Measurements from ENCODE around the gene SPATA22.

DNA sequence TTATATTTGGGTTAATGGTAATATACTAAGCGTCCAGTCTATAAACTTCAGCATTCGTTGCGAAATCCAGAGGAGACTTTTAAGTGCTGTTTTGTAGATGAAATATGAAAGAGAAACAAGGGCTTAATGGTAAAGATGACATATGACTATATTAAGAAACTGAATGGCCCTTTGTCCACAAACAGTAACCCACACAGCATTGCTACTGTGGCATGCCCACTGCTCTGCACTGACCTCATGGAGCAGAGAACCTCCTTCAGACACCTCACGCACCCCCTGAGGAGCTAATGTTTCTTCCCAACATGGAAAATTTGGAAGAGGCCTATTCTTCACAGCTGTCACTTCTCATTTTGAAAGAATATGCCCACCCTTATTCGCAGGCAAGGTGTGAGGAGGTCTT, 30.8 kb upstream of the SPATA22 start:
- TF ChIP-seq, protein P1, sequence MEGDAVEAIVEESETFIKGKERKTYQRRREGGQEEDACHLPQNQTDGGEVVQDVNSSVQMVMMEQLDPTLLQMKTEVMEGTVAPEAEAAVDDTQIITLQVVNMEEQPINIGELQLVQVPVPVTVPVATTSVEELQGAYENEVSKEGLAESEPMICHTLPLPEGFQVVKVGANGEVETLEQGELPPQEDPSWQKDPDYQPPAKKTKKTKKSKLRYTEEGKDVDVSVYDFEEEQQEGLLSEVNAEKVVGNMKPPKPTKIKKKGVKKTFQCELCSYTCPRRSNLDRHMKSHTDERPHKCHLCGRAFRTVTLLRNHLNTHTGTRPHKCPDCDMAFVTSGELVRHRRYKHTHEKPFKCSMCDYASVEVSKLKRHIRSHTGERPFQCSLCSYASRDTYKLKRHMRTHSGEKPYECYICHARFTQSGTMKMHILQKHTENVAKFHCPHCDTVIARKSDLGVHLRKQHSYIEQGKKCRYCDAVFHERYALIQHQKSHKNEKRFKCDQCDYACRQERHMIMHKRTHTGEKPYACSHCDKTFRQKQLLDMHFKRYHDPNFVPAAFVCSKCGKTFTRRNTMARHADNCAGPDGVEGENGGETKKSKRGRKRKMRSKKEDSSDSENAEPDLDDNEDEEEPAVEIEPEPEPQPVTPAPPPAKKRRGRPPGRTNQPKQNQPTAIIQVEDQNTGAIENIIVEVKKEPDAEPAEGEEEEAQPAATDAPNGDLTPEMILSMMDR (IDR thresholded peaks at IDR 0.05; ENCODE audit: low read depth, low read length, poor library complexity, severe bottlenecking): no peak
- TF ChIP-seq EZH2phosphoT487 (IDR thresholded peaks at IDR 0.05; ENCODE audit: borderline replicate concordance, low read length): no peak

All from DOHH2 (cell line).